Inflammatory macrophage treated with lipopolysaccharide for 1 hour (primary cell): ENCODE measurements around the gene NHERF2.
"Not testable (repeated sequence)": the region's sequence is repeated elsewhere in the genome, so short reads cannot be mapped to it uniquely, and the experiment has no call there.

Experiments
- DNase-seq, 2 donors: peaks; one replicate each; pipeline ENCODE4 v3.0.0-alpha.2; 2020 to 2022

Gene NHERF2

DNA sequence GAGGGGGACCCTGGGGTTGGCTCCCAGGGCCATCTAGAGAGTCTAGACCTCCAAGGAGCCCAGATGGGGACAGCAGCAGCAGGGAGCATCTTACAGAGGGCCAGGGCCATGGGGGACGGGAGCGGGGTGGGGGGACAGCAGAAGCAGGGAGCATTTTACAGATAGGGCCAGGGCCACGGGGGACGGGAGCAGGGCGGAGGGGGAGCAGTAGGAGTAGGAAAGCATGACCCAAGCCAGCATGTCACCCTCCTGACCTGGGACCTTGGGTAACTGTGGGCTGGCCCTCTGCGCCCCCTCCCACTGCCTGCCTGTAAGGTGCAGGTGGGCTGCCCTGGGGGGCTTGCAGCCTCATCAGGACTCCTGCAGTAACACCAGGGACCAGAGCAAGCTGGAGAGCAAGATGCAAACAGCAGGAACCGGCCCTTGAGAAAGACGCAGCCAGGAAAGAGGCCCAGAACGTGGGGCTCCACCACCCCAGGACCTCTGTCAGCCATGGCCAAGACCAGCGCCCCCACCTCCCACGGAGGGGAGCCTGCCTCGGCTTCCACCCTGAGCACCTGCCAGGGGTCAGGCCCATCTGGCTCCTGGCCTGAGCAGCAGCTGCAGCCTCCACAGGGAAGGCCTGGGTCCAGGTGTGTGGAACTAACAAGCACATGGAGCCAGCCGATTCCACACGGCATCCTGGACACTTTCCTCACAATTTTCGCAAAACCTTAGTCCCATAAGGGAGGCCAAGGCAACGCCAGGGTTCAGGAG is 19.4 kb upstream of the NHERF2 start:
- no peak for DNase-seq

- no peak for DNase-seq
Observed at GRCh38 chr16:2008009-2008526, 18.6 kb upstream of the NHERF2 start.

GRCh38 chr16:2008631-2009163 is 18.0 kb upstream of the NHERF2 start:
- peak; percentile 28 to 36 for DNase-seq

DNA sequence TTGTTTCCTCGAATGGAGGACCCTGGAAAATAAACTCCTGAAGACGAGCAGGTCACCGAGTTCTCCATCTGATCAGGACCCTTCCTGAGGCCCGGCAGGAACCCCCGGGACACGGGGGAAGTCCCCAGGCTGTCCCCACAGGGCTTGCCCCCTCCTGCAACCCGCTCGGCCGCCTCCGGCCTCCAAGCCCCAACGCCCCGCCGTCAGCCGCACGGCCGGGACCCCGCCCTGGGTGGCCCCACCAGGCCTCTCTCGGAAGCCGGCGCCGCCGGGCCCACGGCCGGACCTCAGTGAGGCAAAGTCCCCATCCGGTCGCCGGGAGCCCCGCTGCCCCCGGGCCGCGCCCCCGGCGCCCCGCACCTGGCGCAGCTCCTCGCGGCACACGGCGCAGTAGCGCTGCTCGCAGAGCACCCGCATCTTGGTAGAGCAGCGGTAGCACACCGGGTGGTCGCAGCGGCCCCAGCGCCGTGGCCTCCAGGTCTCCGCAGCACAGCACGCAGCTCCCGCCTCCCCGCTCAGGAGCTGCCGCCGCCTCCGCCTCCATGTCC is 17.5 kb upstream of the NHERF2 start:
- peak; percentile 29 to 35 for DNase-seq

- peak; percentile 80 to 87 for DNase-seq
Observed at GRCh38 chr16:2009791-2010510, 16.8 kb upstream of the NHERF2 start, which contains the start of gene ZNF598. Gene ZNF598 (minus strand): TSS chr16:2009821.

- not testable (repeated sequence) for DNase-seq
Observed at GRCh38 chr16:2011726-2012125, 15.0 kb upstream of the NHERF2 start.

DNA sequence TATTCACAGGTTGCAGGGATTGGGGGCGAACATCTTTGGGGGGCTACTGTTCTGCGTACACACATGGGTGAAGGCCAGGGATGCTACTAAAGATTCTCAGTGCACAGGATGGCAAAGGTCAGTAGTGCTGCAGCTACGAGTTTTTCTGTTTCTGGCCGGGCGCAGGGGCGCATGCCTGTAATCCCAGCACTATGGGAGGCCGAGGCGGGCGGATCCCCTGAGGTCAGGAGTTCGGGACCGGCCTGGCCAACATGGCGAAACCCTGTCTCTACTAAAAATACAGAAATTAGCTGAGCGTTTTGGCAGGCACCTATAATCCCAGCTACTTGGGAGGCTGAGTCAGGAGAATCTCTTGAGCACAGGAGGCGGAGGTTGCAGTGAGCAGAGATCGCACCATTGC is 13.2 kb upstream of the NHERF2 start:
- DNase-seq, result no peak

- peak; percentile 70 to 78 for DNase-seq
Observed at GRCh38 chr16:2015117-2015946, 11.4 kb upstream of the NHERF2 start.

GRCh38 chr16:2015947-2016208 is 10.8 kb upstream of the NHERF2 start:
- DNase-seq, result no peak

DNA sequence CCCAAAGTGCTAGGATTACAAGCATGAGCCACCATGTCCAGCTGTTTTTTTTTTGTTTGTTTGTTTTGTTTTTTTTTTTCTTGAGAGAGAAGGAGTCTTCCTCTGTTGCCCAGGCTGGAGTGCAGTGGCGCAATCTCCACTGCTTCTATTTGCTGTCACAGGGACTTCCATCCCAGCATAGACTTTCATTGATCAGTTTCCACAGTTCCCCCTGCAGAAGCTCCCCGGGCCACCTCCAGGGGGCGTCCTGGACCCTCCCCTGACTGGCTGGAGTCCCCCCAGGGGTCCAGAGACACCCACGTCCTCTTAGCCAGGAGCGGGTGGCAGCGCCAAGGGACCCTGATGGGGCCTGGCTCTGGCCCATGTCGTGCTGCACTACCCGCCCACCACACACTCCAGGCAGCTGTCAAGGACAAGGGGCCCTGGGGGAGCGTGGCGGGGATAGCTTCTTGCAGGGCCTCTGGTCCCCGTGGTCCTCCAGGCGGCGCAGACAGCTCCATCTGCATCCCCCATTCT is 10.2 kb upstream of the NHERF2 start:
- no peak for DNase-seq

DNA sequence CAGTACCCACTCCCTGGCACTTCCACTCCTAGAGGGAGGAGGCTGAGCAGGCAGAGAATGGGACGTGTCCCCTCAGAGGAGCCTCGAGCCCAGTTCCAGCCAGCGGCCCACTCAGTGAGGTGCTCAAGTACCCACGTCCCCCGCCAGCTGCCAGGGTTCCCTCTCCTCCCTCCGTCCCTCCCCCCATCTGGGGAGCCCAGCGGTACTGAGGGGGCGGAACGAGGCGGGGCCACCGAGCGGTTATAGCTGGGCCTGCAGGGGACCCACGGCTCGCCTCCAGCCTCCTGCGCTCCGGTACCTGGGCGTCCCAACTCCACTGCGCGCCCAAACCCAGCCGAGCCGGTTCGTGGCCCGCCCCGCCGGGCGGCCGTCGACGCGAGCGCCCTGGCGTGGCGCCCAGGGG is 7.2 kb upstream of the NHERF2 start, which contains the start of gene NPW:
NPW (plus strand) TSS at position 268 of the 403 bp plus-strand sequence.
- no peak for DNase-seq

- no peak for DNase-seq
Observed at GRCh38 chr16:2019921-2020831, 6.5 kb upstream of the NHERF2 start.

GRCh38 chr16:2022723-2023091 is 4.0 kb upstream of the NHERF2 start:
- DNase-seq, result peak in 1 of 2 donors; percentile 22

GRCh38 chr16:2023092-2024031 is 3.3 kb upstream of the NHERF2 start:
- peak; percentile 74 to 99 for DNase-seq

DNA sequence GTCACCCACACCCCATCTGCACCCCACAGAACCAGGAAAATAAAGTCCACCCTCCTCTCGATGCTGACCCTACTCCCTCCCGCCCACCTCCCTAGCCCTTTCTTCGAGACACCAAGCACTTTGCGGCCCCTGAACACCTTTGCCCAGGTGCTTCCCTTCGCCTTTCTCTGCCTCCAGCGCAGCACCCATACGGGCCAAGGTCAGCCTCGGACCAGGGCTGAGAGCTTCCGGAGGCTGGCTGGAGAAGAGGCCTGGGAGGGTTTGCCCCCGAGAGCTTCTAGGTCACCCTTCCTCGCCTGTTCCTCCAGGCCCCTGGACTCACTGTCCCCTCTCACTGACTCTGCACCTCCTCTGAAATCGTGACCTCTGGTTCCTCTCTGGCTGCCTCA is 2.7 kb upstream of the NHERF2 start:
- no peak for DNase-seq

DNA sequence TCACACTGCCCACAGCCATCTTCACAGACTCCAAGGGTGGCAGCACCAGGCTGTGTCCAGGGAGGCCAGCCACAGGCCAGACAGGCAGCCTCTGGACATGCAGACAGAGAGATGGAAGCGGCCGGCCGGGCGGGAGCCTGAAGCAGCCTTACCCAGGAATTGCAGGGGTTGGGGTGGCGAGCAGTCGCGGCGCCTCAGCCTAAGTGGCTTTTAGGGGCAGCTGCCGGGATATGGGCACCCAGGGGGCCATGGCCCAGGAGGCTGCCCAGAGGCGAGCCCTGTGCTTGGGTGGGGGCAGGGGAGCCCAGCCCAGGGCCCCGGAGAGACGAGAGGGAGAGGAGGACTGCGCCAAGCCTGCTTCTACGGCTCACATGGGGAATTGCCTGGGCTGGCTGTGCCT is 1.5 kb upstream of the NHERF2 start:
- DNase-seq, result no peak

- no peak for DNase-seq
Observed at GRCh38 chr16:2025878-2026460, 733 bp upstream of the NHERF2 start.

DNA sequence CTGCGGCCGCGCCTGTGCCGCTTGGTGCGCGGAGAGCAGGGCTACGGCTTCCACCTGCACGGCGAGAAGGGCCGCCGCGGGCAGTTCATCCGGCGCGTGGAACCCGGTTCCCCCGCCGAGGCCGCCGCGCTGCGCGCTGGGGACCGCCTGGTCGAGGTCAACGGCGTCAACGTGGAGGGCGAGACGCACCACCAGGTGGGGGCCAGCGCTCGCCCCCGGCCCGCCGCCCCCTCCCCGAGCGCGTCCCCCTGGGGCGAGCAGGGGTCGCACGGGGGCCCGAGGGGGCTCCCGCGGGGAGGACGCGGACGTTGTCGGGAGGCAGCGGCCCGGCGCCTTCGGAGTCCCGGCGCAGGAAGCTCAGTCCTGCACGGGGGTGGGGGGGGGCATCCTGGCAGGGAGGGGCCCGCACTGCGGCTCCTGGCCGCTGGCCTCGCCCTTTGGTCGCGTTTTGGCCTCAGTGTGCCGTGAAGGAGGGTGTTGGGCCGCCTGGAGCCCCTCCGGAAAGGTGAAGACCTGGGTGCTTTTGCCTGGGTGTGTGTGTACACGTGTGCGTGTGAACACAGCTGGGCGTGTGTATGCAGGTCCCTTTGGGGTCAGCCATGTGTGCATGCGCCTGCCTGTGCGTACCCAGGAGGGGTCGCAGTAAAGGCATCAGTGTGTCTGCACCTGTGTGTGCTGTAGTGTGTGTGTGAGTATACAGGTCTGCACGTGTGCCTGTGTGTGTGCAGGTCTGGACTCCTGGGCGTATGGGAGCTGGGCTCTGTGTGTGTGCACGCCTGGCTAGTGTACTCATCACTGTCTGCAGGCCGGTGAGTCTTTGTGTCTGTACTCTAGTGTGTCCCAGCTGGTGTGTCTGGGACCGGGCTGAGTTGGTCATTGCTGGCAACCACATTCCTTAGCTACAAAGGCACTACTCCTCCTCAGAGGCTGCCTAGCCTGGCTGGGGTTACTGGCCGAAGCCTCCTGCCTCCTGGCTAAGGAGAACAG is 615 bp downstream of the NHERF2 start:
- DNase-seq, result no peak

DNA sequence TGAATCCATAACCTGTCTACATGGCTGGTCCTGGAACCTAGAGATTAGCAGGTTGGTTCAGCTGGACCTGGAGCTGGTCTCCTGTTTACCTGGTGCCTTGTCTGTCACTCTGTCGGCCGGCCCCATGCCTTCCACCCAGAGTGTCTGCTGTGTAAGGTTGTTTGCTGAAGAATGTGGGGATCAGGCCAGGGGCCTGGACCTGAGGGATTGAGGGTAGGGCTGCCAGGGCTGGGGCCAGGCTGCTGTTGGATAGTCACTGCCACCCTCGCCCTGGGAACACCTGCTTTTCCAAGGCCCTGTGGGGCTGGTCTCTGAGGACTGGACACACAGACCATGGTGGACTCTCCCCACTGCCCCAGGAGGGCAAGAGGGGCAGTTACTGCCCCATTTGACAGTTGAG is 1.4 kb downstream of the NHERF2 start:
- DNase-seq, result no peak
